ENCODE measurements around the gene OR2F1.
"Not testable (repeated sequence)": the region's sequence is repeated elsewhere in the genome, so short reads cannot be mapped to it uniquely, and the experiment has no call there.

The OR2F1 gene

DNA sequence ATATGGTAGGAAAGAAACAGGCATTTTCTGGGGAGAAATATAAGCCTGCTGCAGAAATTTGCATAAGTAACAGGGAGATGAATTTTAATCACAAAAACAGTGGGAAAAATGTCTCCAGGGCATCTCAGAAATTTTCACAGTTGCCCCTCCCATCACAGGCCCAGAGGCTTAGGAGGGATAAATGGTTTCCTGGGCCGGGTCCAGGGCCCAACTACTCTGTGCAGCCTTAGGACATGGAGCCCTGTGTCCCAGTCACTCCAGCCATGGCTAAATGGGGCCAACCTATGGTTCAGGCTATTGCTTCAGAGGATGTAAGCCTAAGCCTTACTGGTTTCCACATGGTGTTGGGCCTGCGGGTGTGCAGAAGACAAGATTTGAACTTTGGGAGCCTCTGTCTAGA is 54.7 kb downstream of the OR2F1 start:
- no peak for DNase-seq (ENCODE audit: low read depth in 2 of 2)

GRCh38 chr7:144010061-144010460 is 55.4 kb downstream of the OR2F1 start:
- not testable (repeated sequence) for DNase-seq (ENCODE audit: low read depth in 2 of 2)

DNA sequence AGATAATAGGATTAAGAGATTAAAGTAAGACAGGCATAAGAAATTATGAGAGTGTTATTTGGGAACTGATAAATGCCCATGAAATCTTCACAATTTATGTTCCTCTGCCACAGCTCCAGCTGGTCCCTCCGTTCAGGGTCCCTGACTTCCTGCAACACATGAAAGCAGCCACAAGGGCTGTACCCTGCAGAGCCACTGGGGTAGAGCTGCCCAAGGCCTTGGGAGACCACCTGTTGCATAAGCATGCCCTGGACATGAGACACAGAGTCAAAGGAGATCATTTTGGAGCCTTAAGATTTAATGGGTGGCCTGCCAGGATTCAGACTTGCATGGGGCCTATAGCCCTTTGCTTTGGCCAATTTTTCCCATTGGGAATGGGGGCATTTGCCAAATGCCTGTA is 56.2 kb downstream of the OR2F1 start:
- not testable (repeated sequence) for DNase-seq (ENCODE audit: low read depth in 2 of 2)

- DNase-seq (ENCODE audit: low read depth in 2 of 2) = no peak
Observed at GRCh38 chr7:144011458-144012230, 57.0 kb downstream of the OR2F1 start.

Measured in stimulated activated CD8-positive, alpha-beta memory T cell treated with anti-CD3 and anti-CD28 coated beads, Interleukin-15, amount 100 ng/mL, for 48 hours (primary cell).